Left lung (tissue), 8 donors: ENCODE data around the gene PNMA8C. TPM values are rescaled to one million over a fixed set of nuclear protein-coding genes. Genes with fewer than 3 reads are reported as not detected.

ENCODE experiments used
- polyA plus RNA-seq, 6 donors: library from polyadenylated mRNA; unstranded; fragments of 120-200 nt; gene quantifications; one replicate each; pipeline ENCODE4 v1.2.1, GENCODE V29; 2013; ENCODE audit not compliant: insufficient read length in 6 of 6
- total RNA-seq, 2 donors: library from RNA; stranded (reverse); fragmentation: NEBNext Ultra II Directional; extraction: Animal tissue kit (Norgen Biotek cat#: 25700); gene quantifications; one replicate each; pipeline ENCODE4 v1.2.1, GENCODE V29; 2021
- donor health status: DM: no; HTN: yes; CAD: no.
- donor health status: DM: no; HTN: no; CAD: no.

Gene PNMA8C
- total and polyA plus RNA-seq, 8 donors, result 0.09 to 1.5 (median 0.38) TPM

Other genes starting within 250 kb of the PNMA8C start
- under 1 TPM in 1 of 2 donors, not detected in 1; 0.35 TPM for gene IGFL1, start 199.2 kb downstream of the PNMA8C start, total RNA-seq
- gene IGFL1, start 199.2 kb downstream of the PNMA8C start, polyA plus RNA-seq, result not detected
- 10 to 100 TPM; 15.9 to 30.1 TPM for gene HIF3A, start 131.9 kb downstream of the PNMA8C start, total RNA-seq
- 100 to 1,000 TPM; 141 to 218 (median 198) TPM for gene HIF3A, start 131.9 kb downstream of the PNMA8C start, polyA plus RNA-seq
- 10 to 100 TPM; 52.6 to 55.7 TPM for gene PPP5C, start 81.8 kb downstream of the PNMA8C start, total RNA-seq
- 100 to 1,000 TPM in 2 of 6 donors, 10 to 100 TPM in 4; 97.2 to 114 (median 99.2) TPM for gene PPP5C, start 81.8 kb downstream of the PNMA8C start, polyA plus RNA-seq
- 10 to 100 TPM; 11.8 to 15.5 TPM for gene CCDC8, start 15.4 kb downstream of the PNMA8C start, total RNA-seq
- gene CCDC8, start 15.4 kb downstream of the PNMA8C start, polyA plus RNA-seq, result 10 to 100 TPM; 41.1 to 59.7 (median 51.6) TPM
- 1 to 10 TPM; 1.5 to 3.8 TPM for gene PNMA8A, start 42.6 kb upstream of the PNMA8C start, total RNA-seq
- 10 to 100 TPM; 12.7 to 17.2 (median 14.2) TPM for gene PNMA8A, start 42.6 kb upstream of the PNMA8C start, polyA plus RNA-seq
- 1 to 10 TPM; 1.4 to 2.1 TPM for gene PNMA8B, start 66.9 kb upstream of the PNMA8C start, total RNA-seq
- gene PNMA8B, start 66.9 kb upstream of the PNMA8C start, polyA plus RNA-seq, result 1 to 10 TPM; 3.5 to 5.2 (median 4.4) TPM
- gene CALM3, start 172.4 kb upstream of the PNMA8C start, total RNA-seq, result 100 to 1,000 TPM; 178 to 225 TPM
- 100 to 1,000 TPM; 337 to 478 (median 359) TPM for gene CALM3, start 172.4 kb upstream of the PNMA8C start, polyA plus RNA-seq
- gene PTGIR, start 196.2 kb upstream of the PNMA8C start, total RNA-seq, result 10 to 100 TPM in 1 of 2 donors, 1 to 10 TPM in 1; 9.8 to 12.1 TPM
- 10 to 100 TPM in 4 of 6 donors, 1 to 10 TPM in 2; 9.2 to 14.1 (median 12.0) TPM for gene PTGIR, start 196.2 kb upstream of the PNMA8C start, polyA plus RNA-seq
- not detected for gene GNG8, start 207.3 kb upstream of the PNMA8C start, total RNA-seq
- 10 to 100 TPM in 2 of 6 donors, 1 to 10 TPM in 4; 5.8 to 16.0 (median 8.9) TPM for gene GNG8, start 207.3 kb upstream of the PNMA8C start, polyA plus RNA-seq
- gene DACT3, start 232.2 kb upstream of the PNMA8C start, total RNA-seq, result 10 to 100 TPM in 1 of 2 donors, 1 to 10 TPM in 1; 6.6 to 15.0 TPM
- 10 to 100 TPM; 37.6 to 53.4 (median 45.4) TPM for gene DACT3, start 232.2 kb upstream of the PNMA8C start, polyA plus RNA-seq